ENCODE data around the gene SLC4A2.
"Not testable (repeated sequence)": the region's sequence is repeated elsewhere in the genome, so short reads cannot be mapped to it uniquely, and the experiment has no call there.

GRCh38 chr7:151011616-151012015 lies 47.8 kb upstream of the SLC4A2 start:
- TF ChIP-seq ATF6 (CRISPR knock-in tag; IDR thresholded peaks at IDR 0.05); HMGXB4 (CRISPR knock-in tag; IDR thresholded peaks at IDR 0.05); CTCF (IDR thresholded peaks at IDR 0.05); MXD4 (CRISPR knock-in tag; IDR thresholded peaks at IDR 0.05; ENCODE audit: borderline replicate concordance); USF2 (CRISPR knock-in tag; IDR thresholded peaks at IDR 0.05); IRF2 (CRISPR knock-in tag; IDR thresholded peaks at IDR 0.05; ENCODE audit: borderline replicate concordance, low read depth): not testable (repeated sequence)
